Activated CD4-positive, alpha-beta memory T cell treated with anti-CD3 and anti-CD28 coated beads, Interleukin-2, amount 10 ng/mL, durations not matched to agents 7 days and 5 days (primary cell): Measurements from ENCODE around the gene NLK. TPM values are rescaled to one million over a fixed set of nuclear protein-coding genes. Genes with fewer than 3 reads are reported as not detected.

ENCODE experiments used
- CTCF ChIA-PET: fragments of 350-600 bp; sonication (Branson Sonifier 250); formaldehyde crosslinking; loops from one replicate; lab custom pipeline; 2021; ENCODE audit warnings: antibody characterized with exemption, inconsistent platforms; lab: Charles Lee
- POLR2A ChIA-PET: fragments of 350-600 bp; sonication (Branson Sonifier 250); formaldehyde crosslinking; loops from one replicate; lab custom pipeline; 2021; ENCODE audit warnings: antibody characterized with exemption; lab: Charles Lee
- DNase-seq: peaks from one replicate; pipeline ENCODE4 v3.0.0-alpha.2; 2020
- H3K27ac Mint-ChIP-seq: one replicate; pipeline ENCODE4 v1.8.0; 2021; ENCODE audit warnings: mild to moderate bottlenecking, mixed read lengths
- H3K27me3 Mint-ChIP-seq: one replicate; pipeline ENCODE4 v1.8.0; 2021; ENCODE audit warnings: mixed read lengths
- H3K36me3 Mint-ChIP-seq: one replicate; pipeline ENCODE4 v1.8.0; 2021; ENCODE audit warnings: low read depth, mixed read lengths
- H3K4me1 Mint-ChIP-seq: one replicate; pipeline ENCODE4 v1.8.0; 2021; ENCODE audit warnings: mixed read lengths
- H3K4me3 Mint-ChIP-seq: one replicate; pipeline ENCODE4 v1.8.0; 2021; ENCODE audit warnings: mild to moderate bottlenecking, mixed read lengths
- H3K9me3 Mint-ChIP-seq: one replicate; pipeline ENCODE4 v1.8.0; 2021; ENCODE audit warnings: mixed read lengths
- total RNA-seq, 2 experiments: library from RNA; stranded (reverse); gene quantifications; one replicate each; pipeline ENCODE4 v1.2.3, GENCODE V29; 2021

The NLK gene
- total RNA-seq, 2 experiments from 2014 or later: 10.7 to 12.8 TPM

- H3K9me3 Mint-ChIP-seq: no peaks in the 10 kb centered on the region
- H3K4me3 Mint-ChIP-seq: no peak overlapping the region
- H3K27ac Mint-ChIP-seq: no peak overlapping the region
- POLR2A ChIA-PET: no interaction called here
- CTCF ChIA-PET: no interaction called here
- no peak for DNase-seq
- no peaks in the 10 kb centered on the region for H3K27me3 Mint-ChIP-seq
- H3K36me3 Mint-ChIP-seq: peaks cover 4% of the 10 kb centered on the region
- no peaks in the 10 kb centered on the region for H3K4me1 Mint-ChIP-seq
These were observed 86.3 kb downstream of the NLK start for GRCh38 chr17:28128779-28129178.

GRCh38 chr17:28130472-28130871, 88.0 kb downstream of the NLK start:
- Mint-ChIP-seq H3K27me3 (no peaks in the 10 kb centered on the region), H3K4me1 (no peaks in the 10 kb centered on the region), H3K27ac (no peak overlapping the region), H3K4me3 (no peak overlapping the region), H3K9me3 (no peaks in the 10 kb centered on the region), H3K36me3 (peaks cover 9% of the 10 kb centered on the region)
- ChIA-PET CTCF (no interaction called here), POLR2A (no interaction called here)
- DNase-seq: no peak

- H3K36me3 Mint-ChIP-seq: peaks cover 12% of the 10 kb centered on the region
- no peak overlapping the region for H3K4me3 Mint-ChIP-seq
- no peaks in the 10 kb centered on the region for H3K9me3 Mint-ChIP-seq
- DNase-seq: no peak
- CTCF ChIA-PET: interaction anchor here (0.7 kb wide), 1 partner anchor 9 kb away, joined by 4 read pairs; no protein-coding TSS in a partner anchor
- POLR2A ChIA-PET: no interaction called here
- H3K4me1 Mint-ChIP-seq: no peaks in the 10 kb centered on the region
- no peak overlapping the region for H3K27ac Mint-ChIP-seq
- H3K27me3 Mint-ChIP-seq: no peaks in the 10 kb centered on the region
These were observed 89.1 kb downstream of the NLK start for GRCh38 chr17:28131599-28131998.

- no peak overlapping the region for H3K4me3 Mint-ChIP-seq
These were observed 91.1 kb downstream of the NLK start for GRCh38 chr17:28133562-28133970.

GRCh38 chr17:28136923-28137322, 94.4 kb downstream of the NLK start:
- Mint-ChIP-seq H3K36me3 (peaks cover 12% of the 10 kb centered on the region), H3K27ac (no peak overlapping the region), H3K9me3 (no peaks in the 10 kb centered on the region), H3K4me3 (no peak overlapping the region), H3K27me3 (no peaks in the 10 kb centered on the region), H3K4me1 (no peaks in the 10 kb centered on the region)
- ChIA-PET POLR2A (no interaction called here), CTCF (no interaction called here)
- no peak for DNase-seq

More at GRCh38 chr17:28133562-28133970, 91.1 kb downstream of the NLK start:
- Mint-ChIP-seq H3K27ac (no peak overlapping the region), H3K9me3 (no peaks in the 10 kb centered on the region), H3K27me3 (no peaks in the 10 kb centered on the region), H3K36me3 (peaks cover 12% of the 10 kb centered on the region), H3K4me1 (no peaks in the 10 kb centered on the region)
- CTCF ChIA-PET: no interaction called here
- POLR2A ChIA-PET: no interaction called here
- DNase-seq: no peak

GRCh38 chr17:28139822-28140221, 97.3 kb downstream of the NLK start:
- ChIA-PET CTCF (no interaction called here), POLR2A (no interaction called here)
- no peaks in the 10 kb centered on the region for H3K4me1 Mint-ChIP-seq
- H3K4me3 Mint-ChIP-seq: no peak overlapping the region
- peaks cover 6% of the 10 kb centered on the region for H3K36me3 Mint-ChIP-seq
- H3K27me3 Mint-ChIP-seq: no peaks in the 10 kb centered on the region
- H3K27ac Mint-ChIP-seq: no peak overlapping the region
- no peak for DNase-seq
- H3K9me3 Mint-ChIP-seq: no peaks in the 10 kb centered on the region

GRCh38 chr17:28141313-28141712, 98.8 kb downstream of the NLK start:
- H3K27ac Mint-ChIP-seq: no peak overlapping the region
- DNase-seq: no peak
- H3K36me3 Mint-ChIP-seq: no peaks in the 10 kb centered on the region
- CTCF ChIA-PET: no interaction called here
- H3K27me3 Mint-ChIP-seq: no peaks in the 10 kb centered on the region
- H3K9me3 Mint-ChIP-seq: no peaks in the 10 kb centered on the region
- H3K4me3 Mint-ChIP-seq: no peak overlapping the region
- no peaks in the 10 kb centered on the region for H3K4me1 Mint-ChIP-seq
- POLR2A ChIA-PET: no interaction called here

- no peak for DNase-seq
- no peak overlapping the region for H3K4me3 Mint-ChIP-seq
- H3K4me1 Mint-ChIP-seq: no peaks in the 10 kb centered on the region
- ChIA-PET CTCF (no interaction called here), POLR2A (no interaction called here)
- H3K27ac Mint-ChIP-seq: no peak overlapping the region
- no peaks in the 10 kb centered on the region for H3K9me3 Mint-ChIP-seq
- H3K27me3 Mint-ChIP-seq: no peaks in the 10 kb centered on the region
- H3K36me3 Mint-ChIP-seq: no peaks in the 10 kb centered on the region
These were observed 99.3 kb downstream of the NLK start for GRCh38 chr17:28141773-28142172.

- CTCF ChIA-PET: no interaction called here
- no peak for DNase-seq
- H3K27me3 Mint-ChIP-seq: no peaks in the 10 kb centered on the region
- POLR2A ChIA-PET: no interaction called here
- no peaks in the 10 kb centered on the region for H3K36me3 Mint-ChIP-seq
- no peak overlapping the region for H3K27ac Mint-ChIP-seq
- H3K4me3 Mint-ChIP-seq: no peak overlapping the region
- no peaks in the 10 kb centered on the region for H3K9me3 Mint-ChIP-seq
- no peaks in the 10 kb centered on the region for H3K4me1 Mint-ChIP-seq
These were observed 99.8 kb downstream of the NLK start for GRCh38 chr17:28142305-28142704.

GRCh38 chr17:28144019-28144418, 101.5 kb downstream of the NLK start:
- Mint-ChIP-seq H3K27ac (no peak overlapping the region), H3K9me3 (no peaks in the 10 kb centered on the region), H3K4me3 (no peak overlapping the region), H3K36me3 (no peaks in the 10 kb centered on the region), H3K4me1 (no peaks in the 10 kb centered on the region), H3K27me3 (no peaks in the 10 kb centered on the region)
- ChIA-PET POLR2A (no interaction called here), CTCF (interaction anchor here (0.7 kb wide), 1 partner anchor 18 kb away, joined by 3 read pairs; no protein-coding TSS in a partner anchor)
- DNase-seq: no peak

- no peak for DNase-seq
- POLR2A ChIA-PET: no interaction called here
- Mint-ChIP-seq H3K27ac (no peak overlapping the region), H3K4me1 (no peaks in the 10 kb centered on the region), H3K4me3 (no peak overlapping the region), H3K9me3 (no peaks in the 10 kb centered on the region), H3K36me3 (no peaks in the 10 kb centered on the region), H3K27me3 (no peaks in the 10 kb centered on the region)
- CTCF ChIA-PET: no interaction called here
These were observed 102.9 kb downstream of the NLK start for GRCh38 chr17:28145348-28145747.

- DNase-seq: no peak
- CTCF ChIA-PET: no interaction called here
- POLR2A ChIA-PET: no interaction called here
- Mint-ChIP-seq H3K4me1 (no peaks in the 10 kb centered on the region), H3K36me3 (no peaks in the 10 kb centered on the region), H3K9me3 (no peaks in the 10 kb centered on the region), H3K27me3 (no peaks in the 10 kb centered on the region), H3K27ac (no peak overlapping the region), H3K4me3 (no peak overlapping the region)
These were observed 104.5 kb downstream of the NLK start for GRCh38 chr17:28147017-28147416.

- Mint-ChIP-seq H3K27ac (no peak overlapping the region), H3K4me3 (no peak overlapping the region), H3K4me1 (no peaks in the 10 kb centered on the region), H3K9me3 (no peaks in the 10 kb centered on the region), H3K27me3 (no peaks in the 10 kb centered on the region), H3K36me3 (no peaks in the 10 kb centered on the region)
- CTCF ChIA-PET: no interaction called here
- no peak for DNase-seq
- POLR2A ChIA-PET: no interaction called here
These were observed 108.5 kb downstream of the NLK start for GRCh38 chr17:28151001-28151400.

- no peak overlapping the region for H3K27ac Mint-ChIP-seq
- H3K4me1 Mint-ChIP-seq: no peaks in the 10 kb centered on the region
- no peaks in the 10 kb centered on the region for H3K9me3 Mint-ChIP-seq
- no peak overlapping the region for H3K4me3 Mint-ChIP-seq
- ChIA-PET POLR2A (no interaction called here), CTCF (no interaction called here)
- no peaks in the 10 kb centered on the region for H3K27me3 Mint-ChIP-seq
- H3K36me3 Mint-ChIP-seq: no peaks in the 10 kb centered on the region
- no peak for DNase-seq
These were observed 111.7 kb downstream of the NLK start for GRCh38 chr17:28154214-28154613.
